C4-2B (cell line): ENCODE measurements around the gene COLGALT1.
A peak's percentile ranks its signal among the peaks of the same experiment; 100 is the strongest.

Experiments used
- H3K27ac ChIP-seq: fragments of 450-650 bp; 2 replicates; pipeline ENCODE4 v1.5.1; 2017
- CTCF ChIP-seq: fragments of 450-650 bp; conservative IDR thresholded peaks from 2 replicates; pipeline ENCODE4 v1.5.1; 2017; ENCODE audit warnings: mild to moderate bottlenecking
- ZFX ChIP-seq: fragments of 450-650 bp; IDR thresholded peaks from 2 replicates; pipeline ENCODE4 v1.6.1; 2017

COLGALT1 gene

DNA sequence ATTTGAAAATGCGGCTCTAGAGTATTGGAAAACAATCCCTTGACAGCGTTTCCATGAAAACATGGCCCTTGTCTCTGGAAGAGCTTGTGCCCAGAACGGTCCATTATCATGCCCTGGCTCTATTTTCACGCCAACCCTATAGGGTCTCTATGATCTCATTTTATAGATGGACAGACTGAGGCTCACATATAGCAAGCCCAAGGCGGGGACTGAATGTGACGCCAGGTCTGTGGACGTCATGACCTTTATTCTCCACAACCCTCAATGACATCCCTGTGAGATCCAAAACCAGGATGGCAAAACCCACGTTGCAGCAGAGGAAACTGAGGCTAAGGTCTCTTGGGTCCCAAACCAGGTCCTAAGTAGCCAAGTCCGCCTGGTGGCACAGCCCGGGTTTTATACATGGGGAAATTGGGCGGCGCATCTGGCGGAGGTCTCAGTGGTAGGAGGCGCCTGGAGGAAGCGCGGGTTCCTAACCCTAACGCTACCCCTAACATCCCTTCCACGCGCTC, 425 bp upstream of the COLGALT1 start:
- H3K27ac ChIP-seq, result peak overlapping the region; percentile 92
- no peak for TF ChIP-seq CTCF
- no peak for TF ChIP-seq ZFX

DNA sequence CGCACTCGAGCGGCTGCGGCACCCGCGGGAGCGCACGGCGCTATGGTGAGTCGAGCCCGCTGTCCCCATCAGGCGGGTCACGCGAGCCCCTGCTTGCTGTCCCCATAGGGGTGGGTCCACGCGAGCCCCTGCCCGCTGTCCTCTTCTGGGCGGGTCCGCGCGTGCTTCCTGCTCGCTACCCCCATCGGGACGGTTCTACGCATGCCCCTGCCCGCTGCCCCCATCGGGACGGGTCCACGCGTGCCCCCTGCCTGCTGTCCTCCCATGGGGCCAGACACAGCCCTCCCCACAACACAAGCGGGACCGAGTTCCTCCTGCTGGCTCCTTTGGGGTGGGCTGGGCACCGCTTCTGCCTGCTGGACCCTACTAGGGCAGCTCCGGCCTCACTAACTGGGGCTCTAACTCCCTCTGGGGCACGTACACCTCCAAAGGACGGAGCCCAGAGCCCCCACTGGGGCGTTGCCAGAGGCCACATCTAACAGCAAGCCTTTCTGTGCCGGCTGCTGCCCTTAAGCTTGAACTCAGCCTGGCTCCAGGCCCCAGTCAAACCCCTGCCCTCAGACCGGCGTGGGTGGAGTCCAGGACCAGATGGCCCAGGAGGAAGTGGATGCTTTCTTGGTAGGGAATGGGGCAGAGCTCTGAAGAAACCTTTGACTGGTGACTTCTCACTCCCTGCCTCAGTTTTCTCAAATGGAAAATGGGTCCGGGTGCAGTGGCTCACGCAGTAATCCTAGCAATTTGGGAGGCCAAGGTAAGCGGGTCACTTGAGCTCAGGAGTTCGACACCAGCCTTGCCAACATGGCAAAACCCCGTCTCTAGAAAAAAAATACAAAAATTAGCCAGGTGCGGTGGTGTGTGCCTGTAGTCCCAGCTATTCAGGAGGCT, 722 bp downstream of the COLGALT1 start:
- TF ChIP-seq CTCF (no peak), ZFX (peak; percentile 67; the same call in 1 of the 2 replicates)
- H3K27ac ChIP-seq, result peak overlapping the region; percentile 92

- TF ChIP-seq CTCF (no peak), ZFX (no peak)
- H3K27ac ChIP-seq, result peak overlapping the region; percentile 92
Measured at GRCh38 chr19:17556995-17557394, 1.5 kb downstream of the COLGALT1 start.

GRCh38 chr19:17557466-17557865, 2.0 kb downstream of the COLGALT1 start:
- H3K27ac ChIP-seq, result no peak overlapping the region; the same call in 1 of the 2 replicates
- TF ChIP-seq CTCF, result no peak
- no peak for TF ChIP-seq ZFX

GRCh38 chr19:17560205-17560595, 4.8 kb downstream of the COLGALT1 start:
- TF ChIP-seq ZFX (no peak), CTCF (no peak)
- H3K27ac ChIP-seq, result no peak overlapping the region

DNA sequence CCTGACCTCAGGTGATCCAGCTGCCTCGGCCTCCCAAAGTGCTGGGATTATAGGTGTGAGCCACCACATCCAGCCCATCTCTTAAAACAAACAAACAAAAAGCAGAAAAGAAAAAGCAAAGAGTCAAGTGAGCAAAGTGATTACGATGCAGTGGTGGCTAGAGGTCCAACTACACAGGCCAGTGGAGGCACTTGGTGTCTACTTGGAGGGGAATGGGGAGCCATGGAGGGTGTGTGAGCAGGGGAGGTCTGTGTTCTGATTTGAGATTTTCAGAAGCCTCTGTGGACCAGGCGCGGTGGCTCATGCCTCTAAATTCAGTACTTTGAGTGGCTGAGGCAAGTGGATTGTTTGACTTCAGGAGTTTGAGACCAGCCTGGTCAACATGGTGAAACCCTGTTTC, 6.6 kb downstream of the COLGALT1 start:
- no peak for TF ChIP-seq ZFX
- TF ChIP-seq CTCF, result no peak
- H3K27ac ChIP-seq, result no peak overlapping the region

GRCh38 chr19:17562561-17562960, 7.1 kb downstream of the COLGALT1 start:
- TF ChIP-seq ZFX, result no peak
- no peak for TF ChIP-seq CTCF
- H3K27ac ChIP-seq, result no peak overlapping the region
